ENCODE results near the gene CENPV. TPM values are rescaled to one million over a fixed set of nuclear protein-coding genes. Genes with fewer than 3 reads are reported as not detected.

CENPV gene
- total RNA-seq, 2 donors from 2014 or later, result 109 to 202 TPM

DNA sequence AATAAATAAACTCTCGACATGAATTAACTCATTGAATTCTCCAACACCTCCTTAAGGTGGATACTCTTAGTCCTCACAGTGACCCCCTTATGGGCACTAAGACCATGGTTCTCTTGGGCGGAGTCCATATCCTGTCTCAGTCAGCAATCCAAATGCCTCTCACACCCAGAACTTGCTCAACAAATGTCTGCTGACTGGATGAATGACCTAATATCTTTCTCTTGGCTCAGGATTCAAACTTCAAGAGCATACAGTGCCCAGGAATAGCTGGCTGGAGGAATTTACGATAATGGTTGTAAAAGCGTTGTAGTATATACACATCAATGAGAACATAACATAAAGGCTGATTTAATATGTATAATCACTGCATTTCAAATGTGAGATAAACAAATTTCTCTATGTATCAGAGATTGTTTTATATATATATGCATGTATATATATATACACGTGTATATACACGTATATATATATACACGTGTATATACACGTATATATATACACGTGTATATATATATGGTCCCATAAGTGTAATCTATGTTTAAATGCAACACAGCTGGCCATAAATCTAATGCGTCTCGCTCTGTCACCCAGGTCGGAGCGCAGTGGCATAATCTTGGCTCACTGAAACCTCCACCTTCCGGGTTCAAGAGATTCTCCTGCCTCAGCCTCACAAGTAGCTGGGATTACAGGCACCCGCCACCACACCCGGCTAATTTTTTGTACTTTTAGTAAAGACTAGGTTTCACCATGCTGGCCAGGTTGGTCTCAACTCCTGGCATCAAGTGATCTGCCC, 21.1 kb upstream of the CENPV start:
- whole genome bisulfite sequencing, 2 experiments (ENCODE audit: insufficient coverage in 1 of 2, insufficient read length in 1 of 2), result 92 to 95% methylated on average over 9 to 10 of the region's 16 CpGs
- TF ChIP-seq, protein P1, sequence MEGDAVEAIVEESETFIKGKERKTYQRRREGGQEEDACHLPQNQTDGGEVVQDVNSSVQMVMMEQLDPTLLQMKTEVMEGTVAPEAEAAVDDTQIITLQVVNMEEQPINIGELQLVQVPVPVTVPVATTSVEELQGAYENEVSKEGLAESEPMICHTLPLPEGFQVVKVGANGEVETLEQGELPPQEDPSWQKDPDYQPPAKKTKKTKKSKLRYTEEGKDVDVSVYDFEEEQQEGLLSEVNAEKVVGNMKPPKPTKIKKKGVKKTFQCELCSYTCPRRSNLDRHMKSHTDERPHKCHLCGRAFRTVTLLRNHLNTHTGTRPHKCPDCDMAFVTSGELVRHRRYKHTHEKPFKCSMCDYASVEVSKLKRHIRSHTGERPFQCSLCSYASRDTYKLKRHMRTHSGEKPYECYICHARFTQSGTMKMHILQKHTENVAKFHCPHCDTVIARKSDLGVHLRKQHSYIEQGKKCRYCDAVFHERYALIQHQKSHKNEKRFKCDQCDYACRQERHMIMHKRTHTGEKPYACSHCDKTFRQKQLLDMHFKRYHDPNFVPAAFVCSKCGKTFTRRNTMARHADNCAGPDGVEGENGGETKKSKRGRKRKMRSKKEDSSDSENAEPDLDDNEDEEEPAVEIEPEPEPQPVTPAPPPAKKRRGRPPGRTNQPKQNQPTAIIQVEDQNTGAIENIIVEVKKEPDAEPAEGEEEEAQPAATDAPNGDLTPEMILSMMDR (conservative IDR thresholded peaks at IDR 0.05), result no peak
- H3K36me3 Mint-ChIP-seq (ENCODE audit: low read depth), result no peaks in the 10 kb centered on the region
- Histone ChIP-seq H3K4me1 (ENCODE audit: control insufficient read depth, insufficient read depth, low read length) (no peaks in the 10 kb centered on the region), H3K4me3 (ENCODE audit: low read length) (no peak overlapping the region), H3K9ac (ENCODE audit: extremely low read depth, low read length, poor library complexity, severe bottlenecking) (no peak overlapping the region), H3K9me3 (ENCODE audit: control insufficient read depth, low read length) (no peaks in the 10 kb centered on the region), H3K27ac (ENCODE audit: low read depth, low read length) (no peak overlapping the region), H3K27me3 (ENCODE audit: control insufficient read depth, insufficient read depth, low read length, poor library complexity, severe bottlenecking) (no peaks in the 10 kb centered on the region), H3K36me3 (ENCODE audit: control insufficient read depth, insufficient read depth, low read length) (no peaks in the 10 kb centered on the region)
- H3K27me3 Mint-ChIP-seq (ENCODE audit: insufficient read depth), result no peaks in the 10 kb centered on the region
- H3K27ac Mint-ChIP-seq, result no peak overlapping the region
- no peak for DNase-seq
- no peak overlapping the region for H3K4me3 Mint-ChIP-seq
- H3K4me1 Mint-ChIP-seq, result no peaks in the 10 kb centered on the region
- H3K9me3 Mint-ChIP-seq, result no peaks in the 10 kb centered on the region

- Histone ChIP-seq H3K27ac (ENCODE audit: low read depth, low read length) (no peak overlapping the region), H3K36me3 (ENCODE audit: control insufficient read depth, insufficient read depth, low read length) (no peaks in the 10 kb centered on the region), H3K4me1 (ENCODE audit: control insufficient read depth, insufficient read depth, low read length) (no peaks in the 10 kb centered on the region), H3K9me3 (ENCODE audit: control insufficient read depth, low read length) (no peaks in the 10 kb centered on the region), H3K27me3 (ENCODE audit: control insufficient read depth, insufficient read depth, low read length, poor library complexity, severe bottlenecking) (no peaks in the 10 kb centered on the region), H3K9ac (ENCODE audit: extremely low read depth, low read length, poor library complexity, severe bottlenecking) (no peak overlapping the region), H3K4me3 (ENCODE audit: low read length) (no peak overlapping the region)
- H3K27me3 Mint-ChIP-seq (ENCODE audit: insufficient read depth), result no peaks in the 10 kb centered on the region
- H3K36me3 Mint-ChIP-seq (ENCODE audit: low read depth), result no peaks in the 10 kb centered on the region
- no peak overlapping the region for H3K4me3 Mint-ChIP-seq
- H3K27ac Mint-ChIP-seq, result no peak overlapping the region
- no peaks in the 10 kb centered on the region for H3K9me3 Mint-ChIP-seq
- H3K4me1 Mint-ChIP-seq, result no peaks in the 10 kb centered on the region
- no peak for DNase-seq
- WGBS, 2 experiments (ENCODE audit: insufficient coverage in 1 of 2, insufficient read length in 1 of 2), result 87 to 97% methylated on average over 4 to 5 of the region's 5 CpGs
- TF ChIP-seq, protein P1 (conservative IDR thresholded peaks at IDR 0.05), result no peak
These were observed 18.5 kb upstream of the CENPV start for GRCh38 chr17:16371742-16372141.

GRCh38 chr17:16364625-16365024, 11.4 kb upstream of the CENPV start:
- no peaks in the 10 kb centered on the region for H3K27me3 Mint-ChIP-seq (ENCODE audit: insufficient read depth)
- no peak for DNase-seq
- H3K27me3 ChIP-seq (ENCODE audit: control insufficient read depth, insufficient read depth, low read length, poor library complexity, severe bottlenecking), result no peaks in the 10 kb centered on the region
- H3K27ac Mint-ChIP-seq, result no peak overlapping the region
- H3K27ac ChIP-seq (ENCODE audit: low read depth, low read length), result no peak overlapping the region
- TF ChIP-seq, protein P1 (conservative IDR thresholded peaks at IDR 0.05), result no peak
- no peak overlapping the region for H3K9ac ChIP-seq (ENCODE audit: extremely low read depth, low read length, poor library complexity, severe bottlenecking)
- H3K4me1 ChIP-seq (ENCODE audit: control insufficient read depth, insufficient read depth, low read length), result no peaks in the 10 kb centered on the region
- no peaks in the 10 kb centered on the region for H3K36me3 Mint-ChIP-seq (ENCODE audit: low read depth)
- no peaks in the 10 kb centered on the region for H3K36me3 ChIP-seq (ENCODE audit: control insufficient read depth, insufficient read depth, low read length)
- no peaks in the 10 kb centered on the region for H3K4me1 Mint-ChIP-seq
- no peaks in the 10 kb centered on the region for H3K9me3 ChIP-seq (ENCODE audit: control insufficient read depth, low read length)
- no peak overlapping the region for H3K4me3 Mint-ChIP-seq
- no peaks in the 10 kb centered on the region for H3K9me3 Mint-ChIP-seq
- no peak overlapping the region for H3K4me3 ChIP-seq (ENCODE audit: low read length)

Measured in endodermal cell (in vitro differentiated cells).